Measurements from ENCODE around the gene TBKBP1. TPM values are rescaled to one million over a fixed set of nuclear protein-coding genes. Genes with fewer than 3 reads are reported as not detected.

The TBKBP1 gene
- total and polyA plus RNA-seq, 2 donors (not counting 3 experiments of a cell fraction or from before 2014, with no cell fraction given) = 7.0 to 11.7 TPM

DNA sequence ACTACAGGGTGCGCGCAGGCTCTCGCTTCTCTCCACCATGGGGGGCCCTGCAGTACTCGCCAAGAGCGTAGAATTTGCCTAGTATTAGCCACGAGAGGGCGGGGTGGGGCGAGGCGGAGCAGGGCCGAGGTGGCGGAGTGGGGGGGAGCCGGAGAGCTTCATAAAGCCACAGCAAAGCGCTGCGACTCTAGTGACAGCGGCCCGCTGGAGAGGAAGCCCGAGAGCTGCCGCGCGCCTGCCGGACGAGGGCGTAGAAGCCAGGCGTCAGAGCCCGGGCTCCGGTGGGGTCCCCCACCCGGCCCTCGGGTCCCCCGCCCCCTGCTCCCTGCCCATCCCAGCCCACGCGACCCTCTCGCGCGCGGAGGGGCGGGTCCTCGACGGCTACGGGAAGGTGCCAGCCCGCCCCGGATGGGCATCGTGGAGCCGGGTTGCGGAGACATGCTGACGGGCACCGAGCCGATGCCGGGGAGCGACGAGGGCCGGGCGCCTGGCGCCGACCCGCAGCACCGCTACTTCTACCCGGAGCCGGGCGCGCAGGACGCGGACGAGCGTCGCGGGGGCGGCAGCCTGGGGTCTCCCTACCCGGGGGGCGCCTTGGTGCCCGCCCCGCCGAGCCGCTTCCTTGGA, 39.2 kb downstream of the TBKBP1 start, which contains the start of gene TBX21:
TSS of gene TBX21 (plus strand) at position 190 of the 627 bp plus-strand sequence. CDS start at position 409, 219 bp downstream.
- Histone ChIP-seq H3K79me2 (ENCODE audit: control insufficient read depth, insufficient read depth, low read length) (no peaks in the 10 kb centered on the region), H4K20me1 (replicated peaks; ENCODE audit: control insufficient read depth, extremely low read depth, insufficient read depth, low read length) (no peaks in the 10 kb centered on the region), H3K36me3 (ENCODE audit: control insufficient read depth in 2 of 2, extremely low read depth in 1 of 2, insufficient read depth in 2 of 2, low read length in 2 of 2) (no peaks in the 10 kb centered on the region), H3K27me3 (ENCODE audit: control insufficient read depth in 2 of 2, insufficient read depth in 2 of 2, low read length in 2 of 2) (peaks cover 37 to 38% of the 10 kb centered on the region in 2 experiments), H2AFZ (ENCODE audit: low read depth, low read length) (peak within 1 kb of the TSS; percentile 46), H3K9me3 (replicated peaks; ENCODE audit: control insufficient read depth, insufficient read depth, low read length) (no peaks in the 10 kb centered on the region), H3K27ac (ENCODE audit: insufficient read depth, low read depth, low read length) (no peak within 1 kb of the TSS), H3K4me1 (ENCODE audit: control insufficient read depth, extremely low read depth, insufficient read depth, low read length) (no peaks in the 10 kb centered on the region), H3K9me1 (replicated peaks; ENCODE audit: control insufficient read depth, extremely low read depth, insufficient read depth, low read length) (no peaks in the 10 kb centered on the region), H3K9ac (replicated peaks; ENCODE audit: extremely low read depth, insufficient read depth, low read length) (no peak within 1 kb of the TSS), H3K4me2 (ENCODE audit: insufficient read depth, low read length) (peak within 1 kb of the TSS; percentile 28), H3K4me3 (replicated peaks in 1 of 3; ENCODE audit: insufficient read depth in 1 of 3, low read depth in 1 of 3, low read length in 3 of 3) (peak within 1 kb of the TSS in 2 of 3 experiments; percentile 13 to 24)
- TF ChIP-seq, protein P1, sequence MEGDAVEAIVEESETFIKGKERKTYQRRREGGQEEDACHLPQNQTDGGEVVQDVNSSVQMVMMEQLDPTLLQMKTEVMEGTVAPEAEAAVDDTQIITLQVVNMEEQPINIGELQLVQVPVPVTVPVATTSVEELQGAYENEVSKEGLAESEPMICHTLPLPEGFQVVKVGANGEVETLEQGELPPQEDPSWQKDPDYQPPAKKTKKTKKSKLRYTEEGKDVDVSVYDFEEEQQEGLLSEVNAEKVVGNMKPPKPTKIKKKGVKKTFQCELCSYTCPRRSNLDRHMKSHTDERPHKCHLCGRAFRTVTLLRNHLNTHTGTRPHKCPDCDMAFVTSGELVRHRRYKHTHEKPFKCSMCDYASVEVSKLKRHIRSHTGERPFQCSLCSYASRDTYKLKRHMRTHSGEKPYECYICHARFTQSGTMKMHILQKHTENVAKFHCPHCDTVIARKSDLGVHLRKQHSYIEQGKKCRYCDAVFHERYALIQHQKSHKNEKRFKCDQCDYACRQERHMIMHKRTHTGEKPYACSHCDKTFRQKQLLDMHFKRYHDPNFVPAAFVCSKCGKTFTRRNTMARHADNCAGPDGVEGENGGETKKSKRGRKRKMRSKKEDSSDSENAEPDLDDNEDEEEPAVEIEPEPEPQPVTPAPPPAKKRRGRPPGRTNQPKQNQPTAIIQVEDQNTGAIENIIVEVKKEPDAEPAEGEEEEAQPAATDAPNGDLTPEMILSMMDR (IDR thresholded peaks at IDR 0.05; ENCODE audit: extremely low read depth in 1 of 2, insufficient read depth in 1 of 2, low read depth in 1 of 2, low read length in 2 of 2) = peak in 1 of 2 donors; percentile 36
- TF ChIP-seq, protein P2, sequence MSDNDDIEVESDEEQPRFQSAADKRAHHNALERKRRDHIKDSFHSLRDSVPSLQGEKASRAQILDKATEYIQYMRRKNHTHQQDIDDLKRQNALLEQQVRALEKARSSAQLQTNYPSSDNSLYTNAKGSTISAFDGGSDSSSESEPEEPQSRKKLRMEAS (IDR thresholded peaks at IDR 0.05; ENCODE audit: insufficient read depth, insufficient read length) = no peak
- ChIA-PET CTCF (interaction anchor here (0.8 to 0.9 kb wide), 3 partner anchors 12 to 57 kb away, joined by 3 to 4 read pairs (median 3); no protein-coding TSS in a partner anchor), POLR2A (no interaction called here)
- no TSS peak for BruUV-seq (replicated peaks)
- FAIRE-seq = no peak
- intact Hi-C loops (cut with micrococcal nuclease) = no loop called here
- peak; percentile 25 for DNase-seq (ENCODE audit: low read depth, low spot score)
- dilution Hi-C loops (cut with MboI; ENCODE audit: extremely low pct_ligation_motif_present, low sequenced_read_pairs) = no loop called here
